ENCODE data around the gene KCNN3.

GRCh38 chr1:154867841-154868605, 2.1 kb downstream of the KCNN3 start:
- TF ChIP-seq CTCF (conservative IDR thresholded peaks at IDR 0.05) (no peak), ZFX (IDR thresholded peaks at IDR 0.05) (no peak)
